HFFc6 (cell line): ENCODE measurements around the gene EEF1E1. TPM values are rescaled to one million over a fixed set of nuclear protein-coding genes. Genes with fewer than 3 reads are reported as not detected.
A peak's percentile ranks its signal among the peaks of the same experiment; 100 is the strongest.

ENCODE experiments used
- DNase-seq: peaks from one replicate; pipeline ENCODE4 v3.0.0-alpha.2; 2018
- H3K27ac Mint-ChIP-seq: 2 replicates; pipeline ENCODE4 v1.8.0; 2020; ENCODE audit warnings: mild to moderate bottlenecking, mixed read lengths
- H3K27me3 Mint-ChIP-seq: 2 replicates; pipeline ENCODE4 v1.8.0; 2021; ENCODE audit warnings: mild to moderate bottlenecking, moderate library complexity, mixed read lengths; ENCODE audit not compliant: insufficient read depth
- H3K36me3 Mint-ChIP-seq: 2 replicates; pipeline ENCODE4 v1.8.0; 2021; ENCODE audit warnings: low read depth, mixed read lengths
- H3K4me1 Mint-ChIP-seq: 2 replicates; pipeline ENCODE4 v1.8.0; 2020; ENCODE audit warnings: low read depth, mixed read lengths
- H3K4me3 Mint-ChIP-seq: 2 replicates; pipeline ENCODE4 v1.8.0; 2020; ENCODE audit warnings: mild to moderate bottlenecking, moderate library complexity, mixed read lengths
- H3K9me3 Mint-ChIP-seq: 2 replicates; pipeline ENCODE4 v1.8.0; 2020; ENCODE audit warnings: mild to moderate bottlenecking, mixed read lengths
- total RNA-seq, 6 experiments: library from RNA; stranded (reverse); fragmentation: NEBNext Ultra II Directional; extraction: Animal tissue kit (Norgen Biotek cat#: 25700); gene quantifications; 2 replicates in 1 of 6; 3 replicates in 5 of 6; pipeline ENCODE4 v1.2.3, GENCODE V29; 2021
- TF ChIP-seq, protein P1 (sequence below): fragments of 200-600 bp; sonication (generic); IDR thresholded peaks from 2 replicates; pipeline ENCODE4 v1.5.0; 2021; ENCODE audit warnings: antibody characterized with exemption, mild to moderate bottlenecking

Gene EEF1E1
- total RNA-seq, 6 experiments from 2014 or later = 36.7 to 43.0 (median 41.8) TPM

DNA sequence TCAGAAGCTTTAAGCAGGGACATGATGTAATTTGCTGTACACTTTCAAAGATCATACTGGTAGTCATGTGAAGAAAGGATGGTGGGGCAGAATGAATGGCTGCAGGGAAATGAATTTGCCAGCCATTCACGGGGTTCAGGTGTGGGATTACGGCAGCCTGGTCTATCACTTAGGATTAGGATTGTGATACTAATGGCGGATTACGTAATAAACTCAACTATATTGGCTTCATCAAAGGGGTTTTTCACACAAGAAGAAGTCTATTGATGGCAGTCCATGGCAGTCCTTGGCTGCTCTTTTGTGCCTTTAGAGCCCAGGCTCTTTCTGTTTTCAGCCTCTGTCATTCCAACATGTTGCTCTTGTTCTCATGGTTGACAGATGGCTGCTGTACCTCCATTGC is 12.6 kb upstream of the EEF1E1 start:
- Mint-ChIP-seq H3K4me1 (peaks cover 20% of the 10 kb centered on the region), H3K27ac (no peak overlapping the region), H3K36me3 (no peaks in the 10 kb centered on the region), H3K9me3 (no peaks in the 10 kb centered on the region), H3K27me3 (no peaks in the 10 kb centered on the region; the same call in 1 of the 2 replicates), H3K4me3 (no peak overlapping the region)
- no peak for DNase-seq
- TF ChIP-seq, protein P1, sequence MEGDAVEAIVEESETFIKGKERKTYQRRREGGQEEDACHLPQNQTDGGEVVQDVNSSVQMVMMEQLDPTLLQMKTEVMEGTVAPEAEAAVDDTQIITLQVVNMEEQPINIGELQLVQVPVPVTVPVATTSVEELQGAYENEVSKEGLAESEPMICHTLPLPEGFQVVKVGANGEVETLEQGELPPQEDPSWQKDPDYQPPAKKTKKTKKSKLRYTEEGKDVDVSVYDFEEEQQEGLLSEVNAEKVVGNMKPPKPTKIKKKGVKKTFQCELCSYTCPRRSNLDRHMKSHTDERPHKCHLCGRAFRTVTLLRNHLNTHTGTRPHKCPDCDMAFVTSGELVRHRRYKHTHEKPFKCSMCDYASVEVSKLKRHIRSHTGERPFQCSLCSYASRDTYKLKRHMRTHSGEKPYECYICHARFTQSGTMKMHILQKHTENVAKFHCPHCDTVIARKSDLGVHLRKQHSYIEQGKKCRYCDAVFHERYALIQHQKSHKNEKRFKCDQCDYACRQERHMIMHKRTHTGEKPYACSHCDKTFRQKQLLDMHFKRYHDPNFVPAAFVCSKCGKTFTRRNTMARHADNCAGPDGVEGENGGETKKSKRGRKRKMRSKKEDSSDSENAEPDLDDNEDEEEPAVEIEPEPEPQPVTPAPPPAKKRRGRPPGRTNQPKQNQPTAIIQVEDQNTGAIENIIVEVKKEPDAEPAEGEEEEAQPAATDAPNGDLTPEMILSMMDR = no peak

- Mint-ChIP-seq H3K27ac (no peak overlapping the region), H3K36me3 (no peaks in the 10 kb centered on the region), H3K4me1 (peaks cover 36% of the 10 kb centered on the region), H3K4me3 (no peak overlapping the region), H3K27me3 (no peaks in the 10 kb centered on the region; the same call in 1 of the 2 replicates), H3K9me3 (no peaks in the 10 kb centered on the region)
- TF ChIP-seq, protein P1 = no peak
- DNase-seq = peak; percentile 11
These were observed 10.8 kb upstream of the EEF1E1 start for GRCh38 chr6:8113131-8113654.

DNA sequence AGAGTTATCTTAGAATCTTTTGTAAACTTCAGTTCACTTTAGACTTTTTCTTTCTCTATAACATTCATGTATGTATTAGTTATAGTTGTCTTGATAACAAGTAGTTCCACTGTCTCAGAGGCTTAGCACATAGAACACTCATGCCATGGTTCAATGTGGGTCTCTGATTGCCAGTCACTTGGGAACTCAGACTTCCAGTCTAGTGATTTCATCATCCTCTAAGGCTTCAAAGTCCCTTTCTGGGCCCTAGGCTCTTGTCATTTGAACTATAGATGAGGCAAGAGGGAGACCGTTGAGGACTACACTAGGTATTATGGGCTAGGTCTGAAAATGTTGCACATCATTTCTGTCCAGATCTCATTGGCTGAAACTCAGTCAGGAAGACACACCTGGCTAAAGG is 8.4 kb upstream of the EEF1E1 start:
- TF ChIP-seq, protein P1 = no peak
- no peak overlapping the region for H3K4me3 Mint-ChIP-seq
- H3K9me3 Mint-ChIP-seq = no peaks in the 10 kb centered on the region
- DNase-seq = no peak
- H3K36me3 Mint-ChIP-seq = no peaks in the 10 kb centered on the region
- peaks cover 59% of the 10 kb centered on the region for H3K4me1 Mint-ChIP-seq
- no peak overlapping the region for H3K27ac Mint-ChIP-seq
- H3K27me3 Mint-ChIP-seq = no peaks in the 10 kb centered on the region

DNA sequence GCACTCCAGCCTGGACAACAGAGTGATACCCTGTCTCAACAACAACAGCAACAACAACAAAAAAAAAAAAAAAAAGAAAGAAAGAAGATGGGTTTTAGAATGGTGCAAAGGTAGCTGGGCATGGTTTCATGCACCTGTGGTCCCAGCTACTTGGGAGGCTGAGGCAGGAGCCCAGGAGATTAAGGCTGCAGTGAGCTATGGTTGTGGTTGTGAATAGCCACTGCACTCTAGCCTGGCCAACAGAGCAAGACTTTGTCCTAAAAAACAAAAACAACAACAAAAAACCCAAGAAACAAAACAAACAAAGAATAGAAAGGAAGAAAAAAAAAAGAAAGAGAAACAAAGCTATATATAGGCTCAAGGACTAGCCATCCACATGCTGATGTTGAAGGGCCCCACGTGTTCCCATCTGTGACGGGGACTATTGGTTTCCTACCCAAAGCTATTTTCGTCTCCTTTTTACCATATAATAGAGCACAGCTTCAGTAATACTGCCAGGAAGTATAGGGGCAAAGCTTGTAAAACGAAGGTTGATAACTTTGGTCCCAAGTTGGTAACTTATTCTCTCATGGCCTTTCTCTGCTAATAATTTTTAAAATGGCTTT is 7.9 kb upstream of the EEF1E1 start:
- Mint-ChIP-seq H3K36me3 (no peaks in the 10 kb centered on the region), H3K4me3 (no peak overlapping the region), H3K9me3 (no peaks in the 10 kb centered on the region), H3K4me1 (peaks cover 59% of the 10 kb centered on the region), H3K27me3 (no peaks in the 10 kb centered on the region), H3K27ac (no peak overlapping the region)
- DNase-seq = no peak
- TF ChIP-seq, protein P1 = no peak

DNA sequence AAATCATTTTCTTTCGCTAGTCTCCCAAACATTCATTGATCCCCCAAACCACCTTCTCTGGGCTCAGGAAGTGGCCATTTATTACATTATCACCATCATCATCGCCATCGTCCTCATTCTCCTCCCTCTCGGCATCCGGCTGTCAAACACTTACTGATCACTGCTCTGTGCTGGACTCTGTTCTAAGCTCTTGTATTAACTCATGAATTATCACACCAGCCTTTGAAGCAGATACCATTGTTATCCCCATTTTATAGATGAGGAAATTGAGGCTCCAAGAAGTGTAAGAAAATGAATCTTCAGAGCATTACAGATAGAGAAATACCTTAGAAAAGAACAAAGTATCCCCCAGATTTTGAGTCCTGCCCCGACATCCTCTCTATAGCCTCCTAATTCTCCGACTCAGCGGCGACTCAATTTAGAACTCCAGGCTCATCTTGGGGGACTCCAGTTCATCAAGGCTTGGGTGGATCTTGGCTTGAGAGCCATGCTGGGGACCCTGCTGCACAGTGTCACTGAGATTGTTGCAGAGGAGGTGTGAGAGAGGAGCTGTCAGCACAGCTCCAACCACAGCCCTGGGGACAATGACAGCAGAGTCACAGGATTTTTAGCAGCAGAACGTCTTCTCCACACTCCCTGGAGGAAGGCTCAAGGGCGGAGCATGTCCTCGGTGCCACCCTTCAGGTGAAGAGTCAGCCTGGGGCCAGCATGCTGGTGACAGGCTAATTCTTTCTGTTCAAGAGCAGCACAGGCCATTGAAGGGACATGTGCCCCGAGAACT is 6.6 kb upstream of the EEF1E1 start:
- Mint-ChIP-seq H3K27ac (peak overlapping the region; percentile 94), H3K4me1 (peaks cover 55% of the 10 kb centered on the region), H3K36me3 (no peaks in the 10 kb centered on the region), H3K4me3 (peak overlapping the region; percentile 75), H3K27me3 (no peaks in the 10 kb centered on the region), H3K9me3 (no peaks in the 10 kb centered on the region)
- no peak for DNase-seq
- TF ChIP-seq, protein P1 = no peak
